GM23338 (cell line): Measurements from ENCODE around the gene CMIP. TPM values are rescaled to one million over a fixed set of nuclear protein-coding genes. Genes with fewer than 3 reads are reported as not detected.

ENCODE experiments used
- ATAC-seq: fragments of 200-7000 bp; cut with Tn5 transposase; 3 replicates; pipeline ENCODE4 v1.9.1; 2020
- DNase-seq: peaks from one replicate; pipeline ENCODE4 v3.0.0-alpha.2; 2015; ENCODE audit warnings: low spot score
- H2AFZ ChIP-seq: fragments of 200-600 bp; sonication (generic); 2 replicates; pipeline ENCODE4 v1.8.0; 2016; ENCODE audit warnings: antibody characterized with exemption, mild to moderate bottlenecking, moderate library complexity
- H3F3A ChIP-seq: fragments of 200-600 bp; sonication (generic); replicated peaks from 2 replicates; pipeline ENCODE4 v1.8.0; 2017; ENCODE audit warnings: antibody characterized with exemption, mixed run types, low read depth
- H3K27ac ChIP-seq: fragments of 200-600 bp; sonication (generic); 2 replicates; pipeline ENCODE4 v1.6.1; 2016; ENCODE audit warnings: low read depth
- H3K27me3 ChIP-seq: fragments of 200-600 bp; sonication (generic); 2 replicates; pipeline ENCODE4 v1.8.0; 2016; ENCODE audit warnings: mild to moderate bottlenecking, mixed run types, moderate library complexity; ENCODE audit not compliant: insufficient read depth
- H3K36me3 ChIP-seq: fragments of 200-600 bp; sonication (generic); 2 replicates; pipeline ENCODE4 v1.8.0; 2016; ENCODE audit warnings: mild to moderate bottlenecking; ENCODE audit not compliant: insufficient read depth
- H3K4me1 ChIP-seq: fragments of 200-600 bp; sonication (generic); 2 replicates; pipeline ENCODE4 v1.8.0; 2016; ENCODE audit warnings: mild to moderate bottlenecking, moderate library complexity; ENCODE audit not compliant: insufficient read depth
- H3K4me2 ChIP-seq: fragments of 200-600 bp; sonication (generic); 2 replicates; pipeline ENCODE4 v1.7.1; 2017; ENCODE audit warnings: mixed run types
- H3K4me3 ChIP-seq: fragments of 200-600 bp; sonication (generic); 2 replicates; pipeline ENCODE4 v1.6.1; 2016; ENCODE audit warnings: mixed run types
- H3K79me2 ChIP-seq: fragments of 200-600 bp; sonication (generic); replicated peaks from 2 replicates; pipeline ENCODE4 v1.8.0; 2017; ENCODE audit warnings: mild to moderate bottlenecking; ENCODE audit not compliant: insufficient read depth
- H3K9me2 ChIP-seq: fragments of 200-600 bp; sonication (generic); 2 replicates; pipeline ENCODE4 v1.8.0; 2017; ENCODE audit not compliant: insufficient read depth
- H4K20me1 ChIP-seq: fragments of 200-600 bp; sonication (generic); replicated peaks from 2 replicates; pipeline ENCODE4 v1.8.0; 2017; ENCODE audit warnings: mild to moderate bottlenecking; ENCODE audit not compliant: insufficient read depth
- H3K27ac Mint-ChIP-seq: 2 replicates; pipeline ENCODE4 v1.8.0; 2020; ENCODE audit warnings: inconsistent platforms, mild to moderate bottlenecking, moderate library complexity, mixed read lengths
- H3K27me3 Mint-ChIP-seq: 3 replicates; pipeline ENCODE4 v1.8.0; 2022; ENCODE audit warnings: low read depth, mild to moderate bottlenecking, moderate library complexity, mixed read lengths, inconsistent platforms; ENCODE audit not compliant: insufficient read depth, poor library complexity
- H3K36me3 Mint-ChIP-seq: 3 replicates; pipeline ENCODE4 v1.8.0; 2021; ENCODE audit warnings: low read depth, mild to moderate bottlenecking, inconsistent platforms, moderate library complexity, mixed read lengths
- H3K4me1 Mint-ChIP-seq: 3 replicates; pipeline ENCODE4 v1.8.0; 2020; ENCODE audit warnings: mild to moderate bottlenecking, inconsistent platforms, mixed read lengths
- H3K4me3 Mint-ChIP-seq: 3 replicates; pipeline ENCODE4 v1.8.0; 2021; ENCODE audit warnings: moderate library complexity, mild to moderate bottlenecking, inconsistent platforms, mixed read lengths
- H3K9me3 Mint-ChIP-seq: 3 replicates; pipeline ENCODE4 v1.8.0; 2020; ENCODE audit warnings: moderate library complexity, mild to moderate bottlenecking, inconsistent platforms, mixed read lengths
- EZH2 ChIP-seq: fragments of 200-600 bp; sonication (generic); IDR thresholded peaks from one replicate; pipeline ENCODE4 v1.8.0; 2017; ENCODE audit warnings: antibody characterized with exemption, mild to moderate bottlenecking, low read depth; ENCODE audit not compliant: unreplicated experiment
- EZH2phosphoT487 ChIP-seq: fragments of 200-600 bp; sonication (generic); IDR thresholded peaks from one replicate; pipeline ENCODE4 v1.8.1; 2018; ENCODE audit warnings: antibody characterized with exemption; ENCODE audit not compliant: unreplicated experiment
- JUNB ChIP-seq: IDR thresholded peaks from one replicate; pipeline ENCODE4 v1.6.1; 2016; ENCODE audit warnings: antibody characterized with exemption; ENCODE audit not compliant: unreplicated experiment
- NANOG ChIP-seq: IDR thresholded peaks from 2 replicates; pipeline ENCODE4 v1.6.1; 2016; ENCODE audit warnings: antibody characterized with exemption, borderline replicate concordance
- POLR2AphosphoS5 ChIP-seq: IDR thresholded peaks from 2 replicates; pipeline ENCODE4 v1.6.1; 2016; ENCODE audit warnings: antibody characterized with exemption, low read depth
- STAT1 ChIP-seq: IDR thresholded peaks from one replicate; pipeline ENCODE4 v1.6.1; 2016; ENCODE audit warnings: antibody characterized with exemption; ENCODE audit not compliant: unreplicated experiment
- ZNF114 ChIP-seq: fragments of 250-450 bp; sonication (Bioruptor Pico); IDR thresholded peaks from 2 replicates; pipeline ENCODE4 v1.5.0; 2020; ENCODE audit warnings: mild to moderate bottlenecking, moderate library complexity
- ZNF331 ChIP-seq: fragments of 250-450 bp; sonication (Bioruptor Pico); IDR thresholded peaks from 2 replicates; pipeline ENCODE4 v1.5.0; 2020; ENCODE audit warnings: low read depth, mild to moderate bottlenecking, moderate library complexity
- polyA plus RNA-seq: library from polyadenylated mRNA; unstranded; fragments of >200 nt; fragmentation: Nextera tagmentation; extraction: Ambion mirVana; gene quantifications from 2 replicates; pipeline ENCODE4 v1.2.1, GENCODE V29; 2016
- total RNA-seq: library from RNA; depleted of rRNA; stranded (reverse); fragments of >200 nt; shearing (Covaris generic); gene quantifications from 2 replicates; pipeline ENCODE4 v1.2.3, GENCODE V29; 2014
- TF ChIP-seq, protein P1 (sequence below), 2 experiments: fragments of 200-600 bp in 1 of 2; sonication (generic) in 1 of 2; conservative IDR thresholded peaks; 2 replicates each; pipeline versions ENCODE4 v1.5.1 to v1.6.1; 2016 to 2017; ENCODE audit warnings: antibody characterized with exemption in 2 of 2, low read depth in 2 of 2, mild to moderate bottlenecking in 2 of 2, moderate library complexity in 1 of 2
- TF ChIP-seq, protein P2 (sequence below): IDR thresholded peaks from one replicate; pipeline ENCODE4 v1.6.1; 2018; ENCODE audit warnings: antibody characterized with exemption; ENCODE audit not compliant: unreplicated experiment

The CMIP gene
- total and polyA plus RNA-seq, 2 experiments from 2014 or later: 9.5 to 62.3 TPM

DNA sequence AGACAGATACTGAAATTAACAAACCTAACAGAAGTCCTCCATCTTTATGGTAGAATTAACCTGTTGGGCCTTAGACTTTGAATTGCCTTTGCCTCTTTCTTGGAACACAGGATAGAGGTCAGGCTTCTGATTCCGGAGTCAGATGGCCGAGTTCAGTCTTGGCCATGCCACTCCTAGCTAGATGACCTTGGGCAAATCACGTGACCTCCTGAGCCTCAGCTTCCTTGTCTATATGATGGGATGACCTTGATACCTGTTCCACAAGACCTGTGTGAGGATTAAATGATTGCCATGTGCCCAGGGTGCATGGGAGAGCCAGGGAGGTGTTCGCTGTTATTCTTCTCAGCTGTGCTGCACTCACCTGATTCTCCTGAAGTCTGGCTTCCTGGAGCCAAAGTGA is 161.4 kb downstream of the CMIP start (continued):
- TF ChIP-seq ZNF331 (no peak), JUNB (no peak), NANOG (no peak), POLR2AphosphoS5 (no peak), ZNF114 (no peak), EZH2 (no peak)
- TF ChIP-seq, protein P1, sequence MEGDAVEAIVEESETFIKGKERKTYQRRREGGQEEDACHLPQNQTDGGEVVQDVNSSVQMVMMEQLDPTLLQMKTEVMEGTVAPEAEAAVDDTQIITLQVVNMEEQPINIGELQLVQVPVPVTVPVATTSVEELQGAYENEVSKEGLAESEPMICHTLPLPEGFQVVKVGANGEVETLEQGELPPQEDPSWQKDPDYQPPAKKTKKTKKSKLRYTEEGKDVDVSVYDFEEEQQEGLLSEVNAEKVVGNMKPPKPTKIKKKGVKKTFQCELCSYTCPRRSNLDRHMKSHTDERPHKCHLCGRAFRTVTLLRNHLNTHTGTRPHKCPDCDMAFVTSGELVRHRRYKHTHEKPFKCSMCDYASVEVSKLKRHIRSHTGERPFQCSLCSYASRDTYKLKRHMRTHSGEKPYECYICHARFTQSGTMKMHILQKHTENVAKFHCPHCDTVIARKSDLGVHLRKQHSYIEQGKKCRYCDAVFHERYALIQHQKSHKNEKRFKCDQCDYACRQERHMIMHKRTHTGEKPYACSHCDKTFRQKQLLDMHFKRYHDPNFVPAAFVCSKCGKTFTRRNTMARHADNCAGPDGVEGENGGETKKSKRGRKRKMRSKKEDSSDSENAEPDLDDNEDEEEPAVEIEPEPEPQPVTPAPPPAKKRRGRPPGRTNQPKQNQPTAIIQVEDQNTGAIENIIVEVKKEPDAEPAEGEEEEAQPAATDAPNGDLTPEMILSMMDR (conservative IDR thresholded peaks at IDR 0.05; ENCODE audit: low read depth in 2 of 2): no peak

DNA sequence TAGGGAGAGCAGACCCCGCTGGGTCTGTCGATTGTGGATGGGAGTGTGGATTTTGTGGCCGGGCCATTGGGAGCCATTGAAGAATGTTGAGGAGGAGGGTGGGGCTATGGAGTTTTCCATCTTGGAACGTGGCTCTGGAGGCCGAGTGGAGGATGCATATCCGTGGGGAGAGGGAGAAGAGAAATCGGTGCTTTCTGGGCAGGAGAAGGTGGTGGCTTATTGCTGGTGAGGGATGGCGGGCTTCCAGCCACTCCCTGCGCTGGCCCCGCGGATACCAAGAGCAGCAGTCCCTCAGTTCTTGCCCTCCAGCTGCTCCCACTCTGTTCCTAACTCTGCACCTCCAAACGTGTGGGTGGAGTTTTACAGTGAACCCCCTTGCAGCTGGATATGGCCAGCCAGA is 162.4 kb downstream of the CMIP start:
- Histone ChIP-seq H3K36me3 (no peaks in the 10 kb centered on the region), H3K4me1 (no peaks in the 10 kb centered on the region), H2AFZ (no peak overlapping the region), H3K79me2 (peaks cover 21% of the 10 kb centered on the region), H3K4me2 (no peak overlapping the region), H3K4me3 (no peak overlapping the region), H3F3A (no peaks in the 10 kb centered on the region), H3K27ac (no peak overlapping the region), H3K9me2 (no peaks in the 10 kb centered on the region), H3K27me3 (no peaks in the 10 kb centered on the region), H4K20me1 (peaks cover 29% of the 10 kb centered on the region)
- Mint-ChIP-seq H3K4me1 (peaks cover 13% of the 10 kb centered on the region), H3K27me3 (peaks cover 7% of the 10 kb centered on the region), H3K27ac (peak overlapping the region; percentile 32; the same call in 1 of the 2 replicates), H3K36me3 (peaks cover 25% of the 10 kb centered on the region), H3K4me3 (no peak overlapping the region), H3K9me3 (no peaks in the 10 kb centered on the region)
- ATAC-seq: no peak
- TF ChIP-seq ZNF331: no peak
- TF ChIP-seq, protein P2, sequence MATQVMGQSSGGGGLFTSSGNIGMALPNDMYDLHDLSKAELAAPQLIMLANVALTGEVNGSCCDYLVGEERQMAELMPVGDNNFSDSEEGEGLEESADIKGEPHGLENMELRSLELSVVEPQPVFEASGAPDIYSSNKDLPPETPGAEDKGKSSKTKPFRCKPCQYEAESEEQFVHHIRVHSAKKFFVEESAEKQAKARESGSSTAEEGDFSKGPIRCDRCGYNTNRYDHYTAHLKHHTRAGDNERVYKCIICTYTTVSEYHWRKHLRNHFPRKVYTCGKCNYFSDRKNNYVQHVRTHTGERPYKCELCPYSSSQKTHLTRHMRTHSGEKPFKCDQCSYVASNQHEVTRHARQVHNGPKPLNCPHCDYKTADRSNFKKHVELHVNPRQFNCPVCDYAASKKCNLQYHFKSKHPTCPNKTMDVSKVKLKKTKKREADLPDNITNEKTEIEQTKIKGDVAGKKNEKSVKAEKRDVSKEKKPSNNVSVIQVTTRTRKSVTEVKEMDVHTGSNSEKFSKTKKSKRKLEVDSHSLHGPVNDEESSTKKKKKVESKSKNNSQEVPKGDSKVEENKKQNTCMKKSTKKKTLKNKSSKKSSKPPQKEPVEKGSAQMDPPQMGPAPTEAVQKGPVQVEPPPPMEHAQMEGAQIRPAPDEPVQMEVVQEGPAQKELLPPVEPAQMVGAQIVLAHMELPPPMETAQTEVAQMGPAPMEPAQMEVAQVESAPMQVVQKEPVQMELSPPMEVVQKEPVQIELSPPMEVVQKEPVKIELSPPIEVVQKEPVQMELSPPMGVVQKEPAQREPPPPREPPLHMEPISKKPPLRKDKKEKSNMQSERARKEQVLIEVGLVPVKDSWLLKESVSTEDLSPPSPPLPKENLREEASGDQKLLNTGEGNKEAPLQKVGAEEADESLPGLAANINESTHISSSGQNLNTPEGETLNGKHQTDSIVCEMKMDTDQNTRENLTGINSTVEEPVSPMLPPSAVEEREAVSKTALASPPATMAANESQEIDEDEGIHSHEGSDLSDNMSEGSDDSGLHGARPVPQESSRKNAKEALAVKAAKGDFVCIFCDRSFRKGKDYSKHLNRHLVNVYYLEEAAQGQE: no peak
- no peak for TF ChIP-seq STAT1
- TF ChIP-seq EZH2phosphoT487: no peak
- TF ChIP-seq, protein P1 (conservative IDR thresholded peaks at IDR 0.05; ENCODE audit: low read depth in 2 of 2): no peak
- no peak for DNase-seq
